Measurements from ENCODE around the gene TSPAN16.

Gene TSPAN16

DNA sequence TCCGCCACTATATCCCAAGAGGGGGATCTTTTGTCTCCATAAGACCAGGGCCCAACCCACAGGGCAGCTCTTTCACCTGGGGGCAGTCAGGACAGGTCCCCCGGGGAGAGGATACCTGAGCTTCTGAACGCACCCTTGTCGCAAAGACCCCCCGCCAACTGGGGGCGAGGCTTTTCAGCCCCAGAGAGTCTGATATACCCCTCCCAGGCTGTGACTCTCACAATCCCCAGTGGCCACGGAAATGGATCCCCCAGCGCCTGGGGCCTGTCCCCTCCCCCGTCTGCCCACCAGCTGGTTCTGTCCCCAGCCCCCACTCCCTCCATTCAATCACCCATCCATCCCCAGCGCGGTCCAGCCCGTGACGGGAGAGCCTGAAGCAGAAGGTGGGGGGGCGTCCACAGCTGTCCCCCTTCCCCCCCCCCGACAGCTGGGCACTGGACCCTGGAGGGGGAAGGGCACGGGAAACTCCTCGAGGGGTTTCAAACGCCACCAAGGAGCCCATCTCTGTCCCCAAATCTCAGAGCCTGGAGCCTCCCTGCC, 34.5 kb upstream of the TSPAN16 start:
- no peaks in the 10 kb centered on the region for H3K36me3 ChIP-seq (ENCODE audit: control insufficient read depth, low read length)
- H3K9me3 ChIP-seq (ENCODE audit: control insufficient read depth, insufficient read depth, low read length), result no peaks in the 10 kb centered on the region
- TF ChIP-seq, protein P1, sequence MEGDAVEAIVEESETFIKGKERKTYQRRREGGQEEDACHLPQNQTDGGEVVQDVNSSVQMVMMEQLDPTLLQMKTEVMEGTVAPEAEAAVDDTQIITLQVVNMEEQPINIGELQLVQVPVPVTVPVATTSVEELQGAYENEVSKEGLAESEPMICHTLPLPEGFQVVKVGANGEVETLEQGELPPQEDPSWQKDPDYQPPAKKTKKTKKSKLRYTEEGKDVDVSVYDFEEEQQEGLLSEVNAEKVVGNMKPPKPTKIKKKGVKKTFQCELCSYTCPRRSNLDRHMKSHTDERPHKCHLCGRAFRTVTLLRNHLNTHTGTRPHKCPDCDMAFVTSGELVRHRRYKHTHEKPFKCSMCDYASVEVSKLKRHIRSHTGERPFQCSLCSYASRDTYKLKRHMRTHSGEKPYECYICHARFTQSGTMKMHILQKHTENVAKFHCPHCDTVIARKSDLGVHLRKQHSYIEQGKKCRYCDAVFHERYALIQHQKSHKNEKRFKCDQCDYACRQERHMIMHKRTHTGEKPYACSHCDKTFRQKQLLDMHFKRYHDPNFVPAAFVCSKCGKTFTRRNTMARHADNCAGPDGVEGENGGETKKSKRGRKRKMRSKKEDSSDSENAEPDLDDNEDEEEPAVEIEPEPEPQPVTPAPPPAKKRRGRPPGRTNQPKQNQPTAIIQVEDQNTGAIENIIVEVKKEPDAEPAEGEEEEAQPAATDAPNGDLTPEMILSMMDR (IDR thresholded peaks at IDR 0.05; ENCODE audit: low read depth, low read length, poor library complexity, severe bottlenecking), result no peak
- no peak for TF ChIP-seq EZH2phosphoT487 (IDR thresholded peaks at IDR 0.05; ENCODE audit: borderline replicate concordance, low read length)
- no peaks in the 10 kb centered on the region for H4K20me1 ChIP-seq (ENCODE audit: control insufficient read depth, insufficient read depth, low read depth, low read length)
- H3K79me2 ChIP-seq (ENCODE audit: control insufficient read depth, low read length), result peaks cover 7% of the 10 kb centered on the region
- H3K9me2 ChIP-seq (replicated peaks; ENCODE audit: control insufficient read depth, low read length), result no peaks in the 10 kb centered on the region
- peak overlapping the region; percentile 96 for H3K4me2 ChIP-seq (ENCODE audit: low read length)
- peaks cover 5% of the 10 kb centered on the region; the same call in 1 of the 2 replicates for H3F3A ChIP-seq (ENCODE audit: control insufficient read depth, insufficient read depth)
- H3K27ac ChIP-seq (ENCODE audit: low read depth, low read length), result no peak overlapping the region
- peak overlapping the region; percentile 86 for H3K4me3 ChIP-seq (ENCODE audit: low read length)
- H3K4me1 ChIP-seq (ENCODE audit: control insufficient read depth, low read length), result peaks cover 40% of the 10 kb centered on the region
- no peaks in the 10 kb centered on the region for H3K27me3 ChIP-seq (ENCODE audit: control insufficient read depth, low read length)

DNA sequence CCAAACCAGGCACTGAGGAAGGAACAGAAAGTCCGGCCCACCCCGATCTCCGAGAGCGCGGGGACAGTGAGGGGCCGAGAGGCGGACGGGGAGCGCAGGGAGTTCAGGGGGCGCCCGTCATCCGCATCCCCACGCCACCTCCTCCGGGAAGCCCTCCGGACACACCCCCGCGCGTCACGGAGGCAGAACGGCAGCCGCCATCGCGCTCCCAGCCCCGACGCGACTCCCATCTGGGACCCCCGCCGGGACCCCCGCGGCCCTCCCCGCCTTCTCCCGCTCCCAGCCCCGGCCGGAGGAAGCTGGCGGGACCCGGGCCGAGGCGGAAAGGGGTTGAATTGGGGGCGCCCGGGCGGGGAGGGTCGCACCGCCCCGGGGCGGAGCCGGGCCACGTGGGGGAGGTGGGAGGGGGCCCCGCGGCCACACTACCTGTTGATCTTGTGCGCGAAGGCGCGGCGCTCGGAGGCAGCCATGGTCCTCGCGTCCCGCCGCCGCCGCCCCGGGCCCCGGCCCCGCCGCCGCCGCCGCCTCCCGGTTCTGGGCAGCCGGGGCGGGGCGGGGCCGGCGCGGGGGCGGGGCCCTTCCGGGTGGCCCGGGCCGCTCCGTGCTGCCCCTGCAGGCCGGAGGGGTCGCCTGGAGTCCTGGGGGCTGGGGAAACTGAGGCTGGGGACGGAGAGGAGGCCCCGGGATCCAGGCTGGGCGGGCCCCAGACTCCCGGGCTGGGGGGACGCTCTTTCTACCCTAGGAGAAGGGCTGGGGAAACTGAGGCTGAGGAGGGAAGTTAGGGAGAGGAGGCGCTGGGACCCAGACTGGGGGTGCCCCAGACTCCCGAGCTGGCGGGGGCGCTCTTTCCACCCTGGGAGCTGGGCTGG, 33.8 kb upstream of the TSPAN16 start, which contains the start of gene DOCK6:
DOCK6 (minus strand) TSS at position 554 of the 869 bp plus-strand sequence; CDS start at position 470, 84 bp downstream.
- no peaks in the 10 kb centered on the region for H3K9me2 ChIP-seq (replicated peaks; ENCODE audit: control insufficient read depth, low read length)
- H3K36me3 ChIP-seq (ENCODE audit: control insufficient read depth, low read length), result no peaks in the 10 kb centered on the region
- H3K4me1 ChIP-seq (ENCODE audit: control insufficient read depth, low read length), result peaks cover 40% of the 10 kb centered on the region
- H3K79me2 ChIP-seq (ENCODE audit: control insufficient read depth, low read length), result peaks cover 7% of the 10 kb centered on the region
- H3K4me2 ChIP-seq (ENCODE audit: low read length), result peak within 1 kb of the TSS; percentile 96
- no peaks in the 10 kb centered on the region for H4K20me1 ChIP-seq (ENCODE audit: control insufficient read depth, insufficient read depth, low read depth, low read length)
- H3K27me3 ChIP-seq (ENCODE audit: control insufficient read depth, low read length), result no peaks in the 10 kb centered on the region
- peaks cover 5% of the 10 kb centered on the region; the same call in 1 of the 2 replicates for H3F3A ChIP-seq (ENCODE audit: control insufficient read depth, insufficient read depth)
- H3K4me3 ChIP-seq (ENCODE audit: low read length), result peak within 1 kb of the TSS; percentile 86
- H3K9me3 ChIP-seq (ENCODE audit: control insufficient read depth, insufficient read depth, low read length), result no peaks in the 10 kb centered on the region
- H3K27ac ChIP-seq (ENCODE audit: low read depth, low read length), result no peak within 1 kb of the TSS
- TF ChIP-seq EZH2phosphoT487 (IDR thresholded peaks at IDR 0.05; ENCODE audit: borderline replicate concordance, low read length), result no peak
- TF ChIP-seq, protein P1 (IDR thresholded peaks at IDR 0.05; ENCODE audit: low read depth, low read length, poor library complexity, severe bottlenecking), result peak; percentile 81

DNA sequence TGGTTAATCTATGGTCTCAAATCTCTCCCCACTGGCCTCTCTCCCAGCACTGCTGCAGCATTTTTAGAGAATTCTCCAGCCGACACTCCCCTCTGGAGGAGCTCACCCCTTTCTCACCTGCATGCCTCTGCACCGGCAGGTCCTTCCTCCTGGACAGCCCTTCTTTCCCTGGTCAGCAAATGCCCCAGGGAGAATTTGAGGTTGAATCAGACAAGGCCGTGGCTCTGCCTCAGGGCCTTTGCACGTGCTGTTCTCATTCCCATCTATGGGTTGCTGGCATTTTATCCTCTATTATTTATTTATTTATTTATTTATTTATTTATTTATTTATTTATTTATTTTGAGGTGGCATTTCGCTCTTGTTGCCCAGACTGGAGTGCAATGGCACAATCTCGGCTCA, 32.2 kb upstream of the TSPAN16 start:
- Histone ChIP-seq H3K27me3 (ENCODE audit: control insufficient read depth, low read length) (no peaks in the 10 kb centered on the region), H3K4me3 (ENCODE audit: low read length) (0 out of 2 replicates have a peak overlapping the region, but pooled peaks have one; percentile 86), H3K4me1 (ENCODE audit: control insufficient read depth, low read length) (peaks cover 44% of the 10 kb centered on the region), H3F3A (ENCODE audit: control insufficient read depth, insufficient read depth) (peaks cover 5% of the 10 kb centered on the region; the same call in 1 of the 2 replicates), H3K27ac (ENCODE audit: low read depth, low read length) (no peak overlapping the region), H3K79me2 (ENCODE audit: control insufficient read depth, low read length) (peaks cover 4% of the 10 kb centered on the region), H3K9me3 (ENCODE audit: control insufficient read depth, insufficient read depth, low read length) (no peaks in the 10 kb centered on the region), H4K20me1 (ENCODE audit: control insufficient read depth, insufficient read depth, low read depth, low read length) (no peaks in the 10 kb centered on the region), H3K9me2 (replicated peaks; ENCODE audit: control insufficient read depth, low read length) (no peaks in the 10 kb centered on the region), H3K4me2 (ENCODE audit: low read length) (peak overlapping the region; percentile 96; the same call in 1 of the 2 replicates), H3K36me3 (ENCODE audit: control insufficient read depth, low read length) (no peaks in the 10 kb centered on the region)
- no peak for TF ChIP-seq EZH2phosphoT487 (IDR thresholded peaks at IDR 0.05; ENCODE audit: borderline replicate concordance, low read length)
- TF ChIP-seq, protein P1 (IDR thresholded peaks at IDR 0.05; ENCODE audit: low read depth, low read length, poor library complexity, severe bottlenecking), result no peak
